HG03469 (cell line): Measurements from ENCODE around the gene HID1.
"Not testable (repeated sequence)": the region's sequence is repeated elsewhere in the genome, so short reads cannot be mapped to it uniquely, and the experiment has no call there.

Source experiments
- ATAC-seq: cut with Tn5 transposase; IDR thresholded peaks from one replicate; pipeline ENCODE4 v1.9.1; 2021; ENCODE audit warnings: mild to moderate bottlenecking, moderate library complexity, moderate number of reproducible peaks; ENCODE audit not compliant: unreplicated experiment

Gene HID1

GRCh38 chr17:74971069-74971841, 1.3 kb downstream of the HID1 start:
- no peak for ATAC-seq

DNA sequence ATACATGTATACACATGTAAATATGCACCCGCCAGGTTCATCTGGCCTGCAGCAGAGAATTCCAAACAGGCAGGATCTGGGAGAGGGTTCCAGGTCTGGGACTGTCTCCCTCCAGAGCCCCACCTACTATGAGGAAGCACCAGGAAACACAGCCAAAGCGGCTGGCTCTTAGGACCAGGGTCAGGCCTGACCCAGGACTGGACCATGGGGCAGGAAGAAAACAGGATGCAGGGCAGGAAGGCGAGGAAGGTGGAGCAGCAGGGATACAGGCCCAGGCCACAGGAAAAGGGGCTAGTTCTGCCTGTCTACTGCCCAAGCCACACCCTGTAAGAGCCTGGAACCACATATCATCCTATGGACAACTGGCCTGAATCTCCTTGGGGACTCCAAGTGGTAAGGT, 2.2 kb downstream of the HID1 start:
- ATAC-seq = no peak

- ATAC-seq = not testable (repeated sequence)
Measured at GRCh38 chr17:74969501-74969900, 3.1 kb downstream of the HID1 start.

DNA sequence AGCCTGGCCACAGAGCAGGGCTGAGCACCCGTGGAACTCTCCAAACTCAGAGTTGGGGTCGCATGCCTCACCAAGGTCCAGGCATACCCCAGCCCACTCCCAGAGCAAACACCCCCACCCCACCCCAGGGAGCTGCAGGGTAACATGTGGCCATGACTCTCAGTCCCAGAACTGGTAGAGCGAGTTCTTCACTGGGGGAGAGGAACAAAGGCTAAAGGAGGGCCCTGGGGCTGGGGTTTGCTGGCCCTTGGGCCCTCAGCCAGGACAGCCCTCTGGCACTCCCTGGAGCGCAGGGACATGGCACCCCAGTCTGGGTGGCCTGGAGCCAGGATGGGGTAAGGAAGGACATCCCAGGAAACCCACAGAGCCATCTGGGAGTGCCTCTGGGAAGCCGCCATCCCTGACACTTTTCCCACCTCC, 4.2 kb downstream of the HID1 start:
- no peak for ATAC-seq

- no peak for ATAC-seq
Measured at GRCh38 chr17:74964988-74965622, 7.5 kb downstream of the HID1 start.

DNA sequence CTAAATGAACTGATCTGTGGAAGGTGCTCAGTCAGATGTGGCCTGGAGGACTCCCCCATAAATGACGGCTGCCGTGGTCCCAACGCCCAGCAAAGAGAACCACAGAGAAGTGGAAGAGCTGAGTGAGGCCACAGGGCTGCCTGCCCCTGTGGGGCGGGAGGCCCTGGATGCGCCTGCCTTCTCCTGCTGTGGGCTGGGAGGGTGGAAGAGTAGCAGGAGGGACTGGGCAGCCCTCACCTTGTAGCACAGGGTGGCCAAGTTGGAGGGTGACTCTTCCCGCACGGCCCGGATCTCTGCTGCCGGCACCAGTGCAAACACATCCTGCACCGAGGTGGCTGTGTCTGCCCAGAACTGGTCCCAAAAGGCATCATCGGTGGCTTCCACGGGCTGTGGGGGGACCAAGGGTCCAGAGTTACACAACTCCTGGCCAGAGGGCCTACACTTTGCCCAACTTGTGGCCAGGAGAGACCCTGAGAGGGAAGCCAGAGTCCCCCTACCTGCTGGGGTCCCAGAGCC, 8.3 kb downstream of the HID1 start:
- no peak for ATAC-seq

GRCh38 chr17:74963656-74964055, 8.9 kb downstream of the HID1 start:
- no peak for ATAC-seq

- no peak for ATAC-seq
Measured at GRCh38 chr17:74962622-74963394, 9.8 kb downstream of the HID1 start.

GRCh38 chr17:74961657-74962350, 10.8 kb downstream of the HID1 start:
- no peak for ATAC-seq

DNA sequence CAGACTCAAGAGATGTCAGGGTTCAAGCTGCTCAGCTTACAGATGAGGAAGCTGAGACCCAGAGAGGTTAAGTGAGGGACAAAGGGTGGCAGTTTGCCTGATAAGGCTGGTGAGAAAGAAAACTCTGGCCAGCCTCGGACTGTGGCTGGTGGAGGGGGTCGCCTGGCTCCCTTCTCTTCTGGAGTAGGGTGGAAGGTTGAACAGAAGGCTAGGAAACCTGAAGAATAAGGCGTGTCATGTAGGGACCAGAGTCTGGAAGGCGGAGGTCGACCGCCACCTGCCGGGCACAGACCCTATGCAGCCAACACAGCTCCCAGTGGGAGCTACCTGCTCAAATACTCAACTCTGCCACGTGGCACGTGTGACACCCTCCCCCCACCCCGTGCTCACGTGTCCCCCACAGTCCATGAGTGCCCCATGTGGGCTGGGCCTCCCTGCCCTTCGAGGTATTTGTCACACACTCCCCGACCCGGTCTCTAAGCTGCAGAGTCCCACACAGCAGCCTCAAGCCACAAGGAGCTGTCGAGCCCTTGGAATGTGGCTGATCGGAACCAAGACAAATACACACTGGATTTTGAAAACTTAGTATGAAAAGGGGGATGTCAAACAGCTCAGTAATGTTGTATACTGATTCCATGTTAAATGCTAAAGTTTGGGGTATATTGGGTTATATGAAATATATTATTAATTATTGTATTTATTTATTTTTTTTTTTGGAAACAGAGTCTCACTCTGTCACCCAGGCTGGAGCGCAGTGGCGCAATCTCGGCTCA, 11.8 kb downstream of the HID1 start:
- ATAC-seq = no peak

DNA sequence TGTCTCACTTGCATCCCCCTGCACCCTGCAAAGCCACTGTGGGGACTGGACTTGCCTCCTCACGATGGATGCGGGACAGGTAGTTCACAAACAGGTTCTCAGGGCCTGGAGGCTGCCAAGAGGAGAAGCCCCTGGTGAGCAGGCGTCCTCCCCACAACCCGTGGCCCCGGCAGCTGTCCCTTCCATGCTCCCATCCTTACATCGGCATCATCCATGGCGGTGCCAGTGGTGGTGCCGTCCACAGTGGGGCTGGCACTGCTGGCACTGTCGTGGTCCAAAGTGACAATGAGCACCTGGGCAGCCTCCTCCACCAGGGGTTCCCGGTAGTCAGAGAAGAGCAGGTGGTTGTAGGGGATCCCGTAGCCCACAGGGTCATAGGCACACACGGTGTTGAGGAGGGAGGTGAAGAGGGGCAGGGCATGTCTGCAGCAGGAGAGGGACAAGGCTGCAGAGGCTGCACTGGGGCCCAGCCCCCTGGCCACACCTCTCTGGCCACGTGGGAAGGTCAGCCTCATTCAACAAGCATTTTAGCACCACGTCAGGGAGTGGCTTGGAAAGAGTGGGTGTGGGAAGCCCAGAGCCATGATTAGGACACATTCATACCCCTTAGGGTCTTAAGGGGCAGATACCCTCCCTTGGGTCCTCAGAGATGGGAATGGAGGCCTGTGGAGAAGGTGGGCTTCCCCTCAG, 12.6 kb downstream of the HID1 start:
- ATAC-seq = no peak

- no peak for ATAC-seq
Measured at GRCh38 chr17:74957935-74958740, 14.4 kb downstream of the HID1 start.

GRCh38 chr17:74956093-74956492, 16.5 kb downstream of the HID1 start:
- no peak for ATAC-seq

GRCh38 chr17:74954665-74955421, 17.7 kb downstream of the HID1 start:
- no peak for ATAC-seq

DNA sequence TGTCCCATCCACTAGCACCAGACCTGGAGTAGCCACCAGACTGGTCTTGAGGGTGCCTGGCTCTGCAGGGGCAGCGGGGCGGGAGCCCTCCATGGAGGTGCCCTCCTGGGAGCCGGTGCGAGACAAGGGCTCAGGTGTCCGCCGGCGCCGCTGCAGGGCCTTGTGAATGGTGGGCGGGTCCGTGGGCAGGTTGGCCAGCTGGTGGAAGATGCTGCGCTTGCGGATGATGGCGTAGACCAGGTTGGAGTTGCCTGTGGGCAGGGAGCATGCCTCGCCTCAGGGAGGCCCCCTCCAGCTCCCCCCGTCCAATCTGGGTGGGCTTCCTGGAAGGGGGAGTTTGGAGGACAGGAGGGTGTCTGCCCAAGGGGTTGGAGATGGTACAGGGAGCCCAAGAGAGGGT, 18.4 kb downstream of the HID1 start:
- ATAC-seq = no peak

DNA sequence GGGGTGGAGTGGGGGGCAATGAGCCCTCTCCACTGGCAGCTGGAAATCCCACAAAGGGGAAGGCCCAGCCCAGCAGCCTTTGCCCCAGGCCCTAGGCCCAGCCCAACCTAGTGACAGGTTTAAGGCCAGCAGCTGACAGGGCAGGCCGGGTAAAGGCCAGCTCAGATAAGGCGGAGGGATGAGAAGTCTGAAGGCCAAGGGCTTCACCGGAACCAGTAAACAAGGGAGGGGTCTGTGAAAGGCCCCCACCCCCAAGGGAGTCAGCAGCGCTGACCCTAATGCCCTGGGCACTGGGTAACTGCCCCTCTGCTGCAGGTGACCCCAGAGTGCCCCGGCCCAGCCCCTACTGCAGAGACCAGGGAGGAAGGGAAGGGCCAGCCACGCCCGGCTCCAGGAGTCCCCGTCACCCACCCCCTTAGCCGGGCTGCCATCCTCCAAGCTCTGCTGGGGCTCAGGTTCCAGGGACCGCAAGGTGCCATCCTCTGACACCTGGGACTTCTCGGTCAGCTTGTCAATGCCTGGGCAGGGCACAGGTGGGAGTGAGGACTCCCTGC, 19.3 kb downstream of the HID1 start:
- no peak for ATAC-seq

GRCh38 chr17:74952431-74953133, 20.0 kb downstream of the HID1 start:
- no peak for ATAC-seq
